IPS-18a (cell line): ENCODE measurements around the gene WDR26.

Experiments
- H3K27ac ChIP-seq: one replicate; pipeline ENCODE4 v1.5.1; 2013; ENCODE audit warnings: low read length
- H3K27me3 ChIP-seq: one replicate; pipeline ENCODE4 v1.6.1; 2013; ENCODE audit warnings: mild to moderate bottlenecking, low read length; ENCODE audit not compliant: control insufficient read depth, insufficient read depth
- H3K36me3 ChIP-seq: one replicate; pipeline ENCODE4 v1.6.1; 2013; ENCODE audit warnings: low read depth, low read length; ENCODE audit not compliant: control insufficient read depth
- H3K4me1 ChIP-seq: one replicate; pipeline ENCODE4 v1.6.1; 2013; ENCODE audit warnings: low read depth, low read length; ENCODE audit not compliant: control insufficient read depth
- H3K4me3 ChIP-seq: one replicate; pipeline ENCODE4 v1.5.1; 2013; ENCODE audit warnings: low read length
- H3K9ac ChIP-seq: one replicate; pipeline ENCODE4 v1.6.1; 2013; ENCODE audit warnings: mild to moderate bottlenecking, low read length, moderate library complexity
- H3K9me3 ChIP-seq: one replicate; pipeline ENCODE4 v1.6.1; 2013; ENCODE audit warnings: low read depth, low read length; ENCODE audit not compliant: control insufficient read depth

Gene WDR26

GRCh38 chr1:224411766-224412165, 22.8 kb downstream of the WDR26 start:
- Histone ChIP-seq H3K4me3 (no peak overlapping the region), H3K9ac (no peak overlapping the region), H3K36me3 (peaks cover 67% of the 10 kb centered on the region), H3K9me3 (no peaks in the 10 kb centered on the region), H3K27me3 (no peaks in the 10 kb centered on the region), H3K4me1 (no peaks in the 10 kb centered on the region), H3K27ac (no peak overlapping the region)

- no peaks in the 10 kb centered on the region for H3K9me3 ChIP-seq
- H3K27ac ChIP-seq = no peak overlapping the region
- H3K4me3 ChIP-seq = no peak overlapping the region
- no peaks in the 10 kb centered on the region for H3K4me1 ChIP-seq
- H3K36me3 ChIP-seq = peaks cover 80% of the 10 kb centered on the region
- H3K9ac ChIP-seq = no peak overlapping the region
- no peaks in the 10 kb centered on the region for H3K27me3 ChIP-seq
Measured at GRCh38 chr1:224408294-224408590, 26.4 kb downstream of the WDR26 start.

GRCh38 chr1:224407571-224408293, 26.9 kb downstream of the WDR26 start:
- Histone ChIP-seq H3K4me3 (no peak overlapping the region), H3K9me3 (no peaks in the 10 kb centered on the region), H3K27me3 (no peaks in the 10 kb centered on the region), H3K27ac (no peak overlapping the region), H3K4me1 (no peaks in the 10 kb centered on the region), H3K9ac (no peak overlapping the region), H3K36me3 (peaks cover 78% of the 10 kb centered on the region)

- Histone ChIP-seq H3K36me3 (peaks cover 76% of the 10 kb centered on the region), H3K27ac (no peak overlapping the region), H3K4me1 (no peaks in the 10 kb centered on the region), H3K9me3 (no peaks in the 10 kb centered on the region), H3K27me3 (no peaks in the 10 kb centered on the region), H3K4me3 (no peak overlapping the region), H3K9ac (no peak overlapping the region)
Measured at GRCh38 chr1:224406216-224406615, 28.4 kb downstream of the WDR26 start.

GRCh38 chr1:224405604-224405970, 29.0 kb downstream of the WDR26 start:
- Histone ChIP-seq H3K27ac (no peak overlapping the region), H3K9me3 (no peaks in the 10 kb centered on the region)

DNA sequence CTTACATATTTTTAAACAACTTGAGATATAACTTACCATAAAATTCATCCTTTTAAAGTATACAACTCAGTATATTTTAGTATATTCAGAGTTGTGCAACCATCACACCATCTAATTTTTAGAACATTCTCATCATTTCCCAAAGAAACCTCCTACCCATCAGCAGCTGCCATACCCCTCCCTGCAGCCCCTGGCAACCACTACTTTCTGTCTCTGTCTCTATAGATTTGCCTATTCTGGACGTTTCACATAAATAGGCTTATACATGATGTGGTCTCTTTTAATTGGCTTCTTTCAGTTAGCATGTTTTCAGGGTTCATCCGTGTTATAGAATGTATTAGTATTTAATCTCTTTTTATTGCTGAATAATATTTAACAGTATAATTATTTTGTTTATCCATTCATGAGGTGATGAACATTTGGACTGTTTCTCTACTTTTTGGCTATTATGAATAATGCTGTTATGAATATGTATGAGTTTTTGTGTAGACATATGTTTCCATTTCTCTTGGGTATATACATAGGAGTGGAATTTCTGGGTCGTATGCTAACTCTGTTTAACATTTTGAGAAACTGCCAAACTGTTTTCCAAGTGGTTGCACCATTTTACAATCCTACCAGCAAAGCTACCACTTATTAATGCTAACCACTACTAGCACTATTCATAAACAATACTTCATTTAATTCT, 29.5 kb downstream of the WDR26 start:
- Histone ChIP-seq H3K4me1 (no peaks in the 10 kb centered on the region), H3K27ac (no peak overlapping the region), H3K27me3 (no peaks in the 10 kb centered on the region), H3K9me3 (no peaks in the 10 kb centered on the region), H3K4me3 (no peak overlapping the region), H3K36me3 (peaks cover 76% of the 10 kb centered on the region), H3K9ac (no peak overlapping the region)

More at GRCh38 chr1:224405604-224405970, 29.0 kb downstream of the WDR26 start:
- peaks cover 76% of the 10 kb centered on the region for H3K36me3 ChIP-seq
- no peaks in the 10 kb centered on the region for H3K27me3 ChIP-seq
- H3K9ac ChIP-seq = no peak overlapping the region
- H3K4me1 ChIP-seq = no peaks in the 10 kb centered on the region
- H3K4me3 ChIP-seq = no peak overlapping the region

GRCh38 chr1:224402472-224403036, 32.0 kb downstream of the WDR26 start:
- peaks cover 83% of the 10 kb centered on the region for H3K36me3 ChIP-seq

GRCh38 chr1:224399887-224400286, 34.7 kb downstream of the WDR26 start:
- Histone ChIP-seq H3K9me3 (no peaks in the 10 kb centered on the region), H3K36me3 (peaks cover 90% of the 10 kb centered on the region), H3K27me3 (no peaks in the 10 kb centered on the region), H3K4me1 (no peaks in the 10 kb centered on the region), H3K4me3 (no peak overlapping the region), H3K27ac (no peak overlapping the region), H3K9ac (no peak overlapping the region)

More at GRCh38 chr1:224402472-224403036, 32.0 kb downstream of the WDR26 start:
- H3K9ac ChIP-seq = no peak overlapping the region
- no peak overlapping the region for H3K4me3 ChIP-seq
- H3K4me1 ChIP-seq = no peaks in the 10 kb centered on the region
- H3K9me3 ChIP-seq = no peaks in the 10 kb centered on the region
- H3K27me3 ChIP-seq = no peaks in the 10 kb centered on the region
- no peak overlapping the region for H3K27ac ChIP-seq

GRCh38 chr1:224393294-224393693, 41.3 kb downstream of the WDR26 start:
- Histone ChIP-seq H3K9ac (no peak overlapping the region), H3K9me3 (no peaks in the 10 kb centered on the region), H3K4me3 (no peak overlapping the region), H3K4me1 (no peaks in the 10 kb centered on the region), H3K27ac (no peak overlapping the region), H3K36me3 (peaks cover 90% of the 10 kb centered on the region), H3K27me3 (no peaks in the 10 kb centered on the region)

- Histone ChIP-seq H3K9ac (no peak overlapping the region), H3K27me3 (no peaks in the 10 kb centered on the region), H3K4me1 (no peaks in the 10 kb centered on the region), H3K27ac (no peak overlapping the region), H3K9me3 (no peaks in the 10 kb centered on the region), H3K4me3 (no peak overlapping the region), H3K36me3 (peaks cover 90% of the 10 kb centered on the region)
Measured at GRCh38 chr1:224392411-224393249, 42.0 kb downstream of the WDR26 start.

DNA sequence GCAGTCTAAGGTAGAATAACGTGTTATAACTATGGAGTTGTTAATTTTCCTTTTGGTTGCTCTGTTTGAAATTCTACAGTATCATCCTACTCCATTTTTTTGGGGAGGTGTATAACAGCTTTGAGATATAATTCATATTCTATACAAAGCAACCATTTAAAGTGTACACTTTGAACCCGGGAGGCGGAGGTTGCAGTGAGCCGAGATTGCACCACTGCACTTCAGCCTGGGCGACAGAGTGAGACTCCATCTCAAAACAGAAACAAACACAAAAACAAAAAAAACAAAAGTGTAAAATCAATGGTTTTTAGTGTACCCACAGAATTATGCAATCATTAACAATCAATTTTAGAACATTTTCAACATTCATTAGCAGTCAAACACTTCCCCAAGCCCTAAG, 44.1 kb downstream of the WDR26 start:
- Histone ChIP-seq H3K9ac (no peak overlapping the region), H3K4me3 (no peak overlapping the region), H3K27me3 (no peaks in the 10 kb centered on the region), H3K36me3 (peaks cover 86% of the 10 kb centered on the region), H3K4me1 (no peaks in the 10 kb centered on the region), H3K9me3 (no peaks in the 10 kb centered on the region), H3K27ac (no peak overlapping the region)
